GM21717 (cell line): ENCODE measurements around the gene PRKCA.
"Not testable (repeated sequence)": the region's sequence is repeated elsewhere in the genome, so short reads cannot be mapped to it uniquely, and the experiment has no call there.

Experiments used
- ATAC-seq: cut with Tn5 transposase; IDR thresholded peaks from one replicate; pipeline ENCODE4 v1.9.1; 2021; ENCODE audit warnings: mild to moderate bottlenecking, moderate library complexity; ENCODE audit not compliant: unreplicated experiment

The PRKCA gene

DNA sequence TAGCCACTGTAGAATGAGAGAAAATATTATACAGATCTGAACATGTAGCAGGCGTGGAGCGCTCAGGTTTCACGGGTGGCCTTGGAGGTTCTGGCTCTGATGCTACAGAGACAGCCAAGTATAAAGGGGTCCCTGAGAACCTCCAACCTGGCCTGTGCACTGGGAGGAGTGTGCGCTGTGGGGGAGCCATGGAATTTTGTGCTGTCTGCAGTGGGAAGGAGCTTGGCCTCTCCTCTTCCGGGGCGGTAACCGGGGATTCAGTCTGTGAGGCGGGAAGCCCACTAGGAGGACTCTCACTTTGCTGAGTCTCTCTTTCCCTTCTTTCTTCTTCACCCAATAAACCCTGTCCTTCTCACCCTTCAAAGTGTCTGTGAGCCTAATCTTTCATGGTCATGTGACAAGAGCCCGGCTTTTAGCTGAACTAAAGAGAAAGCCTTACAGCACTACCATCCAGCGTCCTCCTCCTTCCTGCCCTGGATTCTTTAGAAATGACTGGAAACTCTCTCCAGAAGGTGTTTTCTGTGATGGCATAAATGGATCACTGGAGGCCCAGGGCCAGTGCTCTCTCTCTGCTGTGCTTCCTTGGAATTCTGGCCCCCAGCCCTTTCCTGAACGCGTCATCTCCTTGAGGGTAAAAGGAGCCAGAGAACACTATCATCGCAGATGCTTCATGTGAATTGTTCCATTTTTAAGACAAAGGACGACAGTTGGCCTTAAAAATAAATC is 300.4 kb downstream of the PRKCA start:
- ATAC-seq = no peak

DNA sequence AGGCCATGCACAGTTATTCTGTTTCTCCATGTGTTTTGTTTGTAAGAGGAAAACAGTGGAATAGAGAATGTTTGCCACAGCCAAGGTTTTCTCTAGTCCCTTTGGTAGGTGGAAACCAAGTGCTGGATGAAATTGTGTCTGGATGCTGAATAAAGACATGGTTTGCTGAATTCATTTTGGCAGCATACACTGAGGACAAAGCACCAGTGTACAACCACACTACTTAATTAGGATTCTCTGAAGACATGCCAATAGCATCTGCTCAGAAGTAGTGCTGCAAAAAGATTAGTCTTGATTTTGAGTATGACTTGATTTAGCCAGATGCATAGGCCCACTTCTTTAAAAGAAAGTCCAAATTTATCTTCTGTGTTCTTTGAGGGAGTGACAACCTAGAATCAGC is 302.0 kb downstream of the PRKCA start:
- ATAC-seq = no peak

DNA sequence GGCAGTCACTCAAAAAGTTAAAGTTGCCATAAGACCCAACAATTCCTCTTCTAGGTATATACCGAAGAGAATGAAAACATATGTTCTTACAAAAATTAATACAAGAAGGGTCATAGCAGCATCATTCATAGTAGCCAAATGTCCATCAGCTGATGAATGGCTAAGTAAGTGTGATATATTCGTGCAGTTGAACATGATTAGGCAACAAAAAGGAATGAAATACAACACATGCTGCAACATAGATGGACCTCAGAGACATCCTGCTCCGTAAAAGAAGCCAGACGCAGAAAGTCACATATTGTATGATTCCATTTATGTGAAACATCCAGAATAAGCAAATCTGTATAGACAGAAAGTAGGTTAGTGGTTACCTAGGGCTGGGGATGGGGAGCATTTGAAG is 303.1 kb downstream of the PRKCA start:
- ATAC-seq = no peak

DNA sequence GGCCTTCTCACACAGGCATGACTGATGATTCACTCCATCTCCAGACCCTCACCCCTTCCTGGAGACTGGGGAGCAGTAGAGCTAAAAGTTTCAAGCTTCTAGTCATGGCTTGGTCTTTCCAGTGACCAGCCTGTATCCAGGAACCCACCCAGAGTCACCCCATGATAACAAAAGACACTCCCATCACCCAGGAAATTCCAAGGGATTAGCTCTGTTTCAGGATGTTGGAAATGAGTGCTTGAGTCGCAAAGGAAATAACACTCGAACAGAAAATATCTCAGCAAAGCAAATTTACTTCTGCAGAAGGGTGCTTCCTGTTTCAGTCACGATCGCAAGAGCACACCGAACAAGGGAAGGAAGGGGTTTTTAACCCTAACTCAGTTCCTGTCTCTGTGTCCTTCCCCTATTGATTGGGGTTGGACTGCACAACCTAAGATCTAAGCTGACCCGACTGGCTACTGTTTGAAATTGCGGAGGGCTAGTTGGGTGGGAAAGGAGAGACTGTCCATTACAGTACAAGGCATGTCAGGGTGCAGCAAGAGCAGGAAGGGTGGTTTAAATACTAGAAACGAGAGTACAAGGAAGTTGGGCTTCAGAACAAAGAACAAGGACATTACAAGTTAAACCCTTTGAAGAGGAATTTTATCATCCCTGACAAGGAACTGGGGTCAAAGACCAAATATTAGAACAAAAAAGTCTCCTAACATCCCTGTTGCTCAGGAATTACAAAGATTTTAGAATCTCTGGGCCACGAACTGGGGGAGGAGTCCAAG is 308.1 kb downstream of the PRKCA start:
- ATAC-seq = no peak

DNA sequence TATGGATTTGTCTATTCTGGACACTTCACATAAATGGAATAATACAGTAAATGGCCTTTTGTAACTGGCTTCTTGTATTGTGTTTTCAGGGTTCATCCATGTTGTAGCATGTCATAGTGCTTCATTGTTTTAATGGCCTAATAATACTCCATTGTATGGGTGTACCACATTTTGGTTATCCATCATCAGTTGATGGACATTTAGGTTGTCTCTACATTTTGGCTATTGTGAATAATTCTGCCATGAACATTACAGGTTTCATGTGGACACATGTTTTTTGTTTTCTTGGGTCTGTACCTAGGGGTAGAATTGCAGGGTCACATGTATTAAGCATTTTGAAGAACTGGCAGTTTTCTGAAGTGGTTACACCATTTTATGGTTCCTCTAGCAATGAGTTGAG is 309.0 kb downstream of the PRKCA start:
- no peak for ATAC-seq

DNA sequence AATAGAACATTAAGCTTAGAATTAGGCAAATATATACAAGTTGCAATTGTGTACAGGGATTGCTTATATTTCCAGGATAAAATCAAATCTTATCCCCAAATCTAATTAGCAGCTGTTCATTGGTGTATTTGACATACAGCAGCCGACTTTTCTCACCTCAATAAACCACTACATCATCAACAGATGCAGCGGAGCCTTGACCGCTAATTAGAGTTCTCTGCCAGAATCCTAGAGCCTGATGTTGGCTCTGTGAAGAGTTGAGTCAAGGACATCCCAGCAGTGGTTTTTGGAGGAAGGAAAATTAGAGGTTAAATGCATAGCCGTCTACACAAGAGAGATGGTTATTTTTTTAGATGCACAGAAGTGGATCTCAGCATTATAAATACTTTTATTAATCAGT is 310.6 kb downstream of the PRKCA start:
- ATAC-seq = no peak

DNA sequence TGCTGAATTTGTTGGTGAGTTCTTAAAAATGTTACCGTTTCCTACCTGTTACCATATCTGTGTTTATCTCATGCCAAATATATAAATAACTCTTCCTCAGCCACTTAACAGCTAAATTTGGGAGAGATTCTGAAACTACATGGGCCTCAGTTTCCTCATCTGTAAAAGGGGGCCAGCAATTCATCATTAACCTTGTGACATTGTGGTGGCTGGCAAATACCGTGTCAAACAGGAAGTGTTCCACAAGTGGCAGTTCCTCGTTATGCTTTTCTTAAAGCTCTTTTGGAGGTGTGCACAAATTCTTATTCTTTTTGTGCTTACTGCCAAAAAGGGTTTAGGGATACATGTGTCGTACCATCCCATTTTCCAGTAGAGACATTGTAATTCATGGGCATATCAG is 312.1 kb downstream of the PRKCA start:
- no peak for ATAC-seq

DNA sequence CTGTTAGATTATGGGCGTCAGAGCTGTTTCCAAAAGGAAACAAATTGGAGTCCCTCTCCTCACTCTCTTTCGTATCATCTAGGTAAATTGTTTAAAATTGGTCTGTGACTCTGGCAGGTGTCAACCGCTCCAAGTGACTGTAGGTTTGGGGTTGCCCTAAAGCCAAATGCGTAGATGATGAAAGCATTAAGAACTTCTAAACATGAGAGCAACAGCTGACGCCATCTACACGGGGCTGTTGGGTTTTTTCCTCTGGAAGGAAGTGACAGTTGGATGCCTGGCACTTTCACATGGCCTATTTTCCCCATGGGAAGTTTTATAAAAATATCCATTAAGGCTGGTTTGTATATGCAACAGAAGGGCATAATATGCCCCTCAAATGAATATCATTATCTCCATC is 316.8 kb downstream of the PRKCA start:
- ATAC-seq = no peak

DNA sequence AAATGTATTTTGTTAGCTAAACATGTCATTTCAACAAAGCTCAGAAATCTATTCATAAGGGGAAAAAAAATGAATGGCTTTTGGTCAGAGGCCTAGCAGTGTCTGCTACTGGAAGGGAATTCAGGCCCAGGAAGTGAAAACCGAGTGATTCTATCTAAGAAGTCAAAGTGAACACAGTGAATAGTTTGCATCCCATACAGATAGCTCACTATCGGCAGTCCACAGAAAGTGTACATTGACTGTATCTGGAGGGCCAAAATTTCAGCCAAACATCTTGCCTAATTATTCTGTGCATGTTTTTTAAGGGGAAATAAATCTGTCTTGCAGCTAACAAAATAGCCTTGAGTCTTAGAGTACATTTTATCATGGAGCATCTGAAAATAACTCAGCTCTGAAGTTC is 318.1 kb downstream of the PRKCA start:
- ATAC-seq = no peak

DNA sequence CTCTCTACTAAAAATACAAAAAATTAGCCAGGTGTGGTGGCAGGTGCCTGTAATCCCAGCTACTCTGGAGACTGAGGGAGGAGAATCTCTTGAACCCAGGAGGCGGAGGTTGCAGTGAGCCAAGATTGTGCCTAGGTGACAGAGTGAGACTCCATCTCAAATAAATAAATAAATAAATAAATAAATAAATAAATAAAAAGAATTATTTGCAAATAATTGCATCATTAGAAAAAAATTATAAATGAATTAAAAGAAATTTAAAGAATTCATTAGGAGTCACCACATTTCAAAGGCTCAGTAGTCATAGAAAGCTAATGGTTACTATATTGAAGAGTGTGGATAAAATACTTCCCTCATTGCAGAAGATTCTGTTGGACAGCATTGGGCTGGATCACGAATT is 322.2 kb downstream of the PRKCA start:
- not testable (repeated sequence) for ATAC-seq

DNA sequence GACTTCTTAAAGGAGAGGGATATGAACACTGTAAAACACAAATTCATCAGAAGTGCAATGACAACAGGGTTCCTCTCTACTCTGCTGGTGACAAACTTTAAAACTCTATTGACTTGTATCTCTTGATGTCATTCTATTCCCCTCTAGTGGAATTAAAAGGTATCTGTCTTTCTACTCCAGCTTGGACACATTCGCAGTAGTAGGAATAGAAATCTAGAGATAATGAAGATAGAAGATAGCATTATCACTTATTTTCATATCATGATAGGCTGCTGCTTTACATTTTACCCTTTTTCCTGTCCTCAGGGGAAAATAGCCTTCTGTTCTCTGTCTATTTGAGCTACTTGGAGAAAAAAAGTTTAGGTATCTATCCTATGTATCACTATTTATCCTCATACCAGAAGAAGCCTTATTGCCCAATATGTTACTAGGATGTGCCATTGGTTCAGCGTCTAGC is 322.9 kb downstream of the PRKCA start:
- no peak for ATAC-seq

DNA sequence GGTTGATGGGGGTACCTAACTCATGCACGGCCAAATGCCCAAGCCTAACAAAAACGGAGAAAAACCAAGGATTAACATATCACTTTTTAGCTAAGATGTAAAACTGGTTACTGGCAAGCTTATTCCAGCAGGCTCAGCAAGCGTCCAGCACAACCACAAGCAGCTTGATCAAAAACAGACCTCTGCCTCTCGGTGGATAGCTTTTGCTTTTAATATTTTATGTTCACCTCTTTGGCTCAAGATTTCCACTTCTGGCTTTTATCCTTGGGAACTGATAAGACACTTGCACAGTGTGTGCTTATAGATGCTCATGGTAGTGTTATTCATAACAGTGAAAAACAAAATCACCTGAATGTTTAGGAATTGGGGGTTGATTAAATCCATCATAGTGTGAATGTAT is 325.6 kb downstream of the PRKCA start:
- no peak for ATAC-seq

DNA sequence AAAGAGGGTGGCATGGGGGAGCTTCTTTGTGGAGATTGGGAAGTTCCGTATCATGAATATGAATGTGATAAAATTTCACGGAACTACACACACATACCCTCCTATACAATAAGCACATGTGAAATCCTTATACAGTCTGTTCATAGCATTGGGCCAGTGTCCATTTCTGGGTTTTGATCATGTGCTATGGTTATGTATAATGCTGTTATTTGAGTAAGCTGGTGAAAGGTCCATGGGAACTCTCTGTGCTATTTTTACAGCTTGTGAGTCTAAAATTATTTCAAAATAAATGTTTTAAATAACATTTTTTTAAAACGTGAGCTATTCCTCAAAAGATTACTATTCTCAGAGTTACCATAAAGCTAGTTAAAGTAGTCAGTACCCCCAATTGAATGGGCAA is 327.3 kb downstream of the PRKCA start:
- ATAC-seq = no peak

DNA sequence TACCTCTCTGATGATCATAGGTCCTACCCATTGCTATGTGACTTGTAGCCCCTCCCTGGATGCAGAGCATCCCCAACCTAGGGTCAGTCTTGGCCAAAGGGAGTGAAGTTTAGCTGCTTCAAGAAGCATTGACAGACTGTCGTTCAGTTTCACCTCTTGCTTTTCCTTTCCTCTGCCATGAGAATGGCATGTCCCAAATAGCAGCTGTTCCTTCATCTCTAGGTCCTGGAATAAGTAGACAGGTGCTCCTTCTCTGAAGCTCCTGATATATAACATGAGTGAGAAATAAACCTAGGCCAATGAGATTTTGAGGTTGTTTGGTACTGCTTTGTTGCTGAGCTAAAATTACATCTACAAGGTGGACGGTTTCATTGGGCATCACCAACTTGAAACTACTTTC is 328.0 kb downstream of the PRKCA start:
- ATAC-seq = no peak

DNA sequence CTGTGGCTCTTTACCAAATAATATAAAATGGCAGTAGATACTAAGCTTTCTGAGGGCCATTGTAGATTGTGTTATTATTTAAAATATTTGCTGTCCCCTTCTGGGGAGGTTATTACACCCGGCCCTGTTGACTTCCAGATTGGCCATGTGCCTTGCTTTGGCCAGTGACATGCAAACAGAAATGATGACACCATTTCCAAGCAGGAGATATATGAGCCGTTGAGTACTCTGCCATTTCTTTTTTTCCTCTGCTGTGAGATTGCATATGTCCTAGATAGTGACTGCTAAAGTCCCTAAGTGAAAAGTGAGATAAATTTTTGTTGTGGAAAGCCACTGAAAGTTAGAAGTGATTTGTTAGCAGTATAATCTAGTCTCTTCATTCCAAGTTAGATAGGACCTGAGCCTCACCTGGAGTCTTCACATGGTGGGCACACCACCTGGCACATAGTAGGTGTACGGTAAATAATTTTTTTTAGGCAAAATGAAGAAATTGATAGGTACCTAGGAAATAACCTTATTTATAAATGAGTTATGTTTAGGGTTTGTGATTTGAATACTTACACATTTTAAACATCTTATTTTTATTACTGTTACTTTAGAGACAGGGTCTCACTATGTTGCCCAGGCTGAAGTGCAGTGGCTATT is 328.5 kb downstream of the PRKCA start:
- no peak for ATAC-seq

DNA sequence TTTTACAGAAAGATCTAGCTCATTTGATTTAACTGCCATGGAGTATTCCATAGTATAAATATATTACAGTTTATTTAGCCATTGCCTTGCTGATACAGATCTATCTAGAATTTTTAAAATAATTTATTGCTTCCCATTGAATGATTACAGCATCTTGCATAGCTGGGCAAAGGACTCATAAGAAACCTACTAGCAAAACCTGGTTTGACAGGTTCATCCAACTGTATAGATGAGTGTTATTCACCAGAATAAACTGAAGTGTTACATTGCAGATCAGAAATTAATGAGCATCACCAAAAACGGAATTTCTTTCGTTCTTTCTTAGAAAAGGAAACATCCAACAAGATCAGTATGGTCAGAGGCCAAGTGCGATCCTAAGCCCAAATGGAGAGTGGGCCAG is 330.3 kb downstream of the PRKCA start:
- no peak for ATAC-seq

DNA sequence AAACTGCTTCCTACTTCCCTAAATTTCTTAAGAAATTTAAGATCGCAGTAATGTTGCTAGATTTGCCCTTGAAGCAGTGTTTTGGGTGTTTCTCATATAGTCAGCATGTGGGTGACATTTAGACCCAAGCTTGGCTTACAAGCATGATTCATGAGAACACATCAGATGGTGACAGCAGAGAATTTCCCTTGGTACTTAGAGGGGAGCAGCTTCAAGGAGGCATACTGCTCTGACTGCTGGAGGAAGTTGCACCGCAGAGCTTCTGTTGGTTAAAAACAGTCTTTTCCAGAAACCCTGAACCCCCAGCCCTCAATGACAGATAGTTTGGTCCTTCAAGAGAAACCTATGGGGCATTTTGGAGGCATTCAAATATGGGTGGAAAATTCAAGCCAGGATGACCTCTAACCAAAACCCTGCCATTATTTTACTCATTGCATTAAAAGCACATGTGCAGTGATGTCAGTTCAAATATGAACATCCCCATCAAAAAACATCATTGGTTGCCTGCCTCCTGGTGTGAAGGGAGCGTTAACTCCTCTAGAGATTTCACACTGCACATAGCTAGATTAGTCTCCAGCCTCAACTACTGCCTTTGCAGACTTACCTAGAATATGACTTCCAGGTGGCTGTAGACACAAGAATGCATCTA is 331.0 kb downstream of the PRKCA start:
- no peak for ATAC-seq

DNA sequence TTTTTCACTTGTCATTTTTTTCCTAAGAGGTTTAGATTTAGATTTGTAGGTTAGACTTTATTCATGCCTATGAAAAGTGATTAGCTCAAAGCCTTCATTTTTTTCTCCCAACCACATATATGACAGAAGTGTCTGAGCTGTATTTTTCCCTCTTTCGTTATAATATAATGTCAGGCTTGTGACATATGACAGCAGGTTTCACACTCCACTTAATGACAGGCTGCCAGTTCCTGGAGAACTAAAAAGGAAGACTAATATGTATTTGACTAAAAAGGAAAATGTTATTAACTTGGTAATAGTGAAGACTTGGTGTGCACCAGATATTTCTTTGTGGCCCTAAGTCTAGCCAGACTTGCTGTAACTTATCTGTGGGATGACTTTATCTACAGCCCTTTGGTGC is 331.8 kb downstream of the PRKCA start:
- ATAC-seq = no peak

DNA sequence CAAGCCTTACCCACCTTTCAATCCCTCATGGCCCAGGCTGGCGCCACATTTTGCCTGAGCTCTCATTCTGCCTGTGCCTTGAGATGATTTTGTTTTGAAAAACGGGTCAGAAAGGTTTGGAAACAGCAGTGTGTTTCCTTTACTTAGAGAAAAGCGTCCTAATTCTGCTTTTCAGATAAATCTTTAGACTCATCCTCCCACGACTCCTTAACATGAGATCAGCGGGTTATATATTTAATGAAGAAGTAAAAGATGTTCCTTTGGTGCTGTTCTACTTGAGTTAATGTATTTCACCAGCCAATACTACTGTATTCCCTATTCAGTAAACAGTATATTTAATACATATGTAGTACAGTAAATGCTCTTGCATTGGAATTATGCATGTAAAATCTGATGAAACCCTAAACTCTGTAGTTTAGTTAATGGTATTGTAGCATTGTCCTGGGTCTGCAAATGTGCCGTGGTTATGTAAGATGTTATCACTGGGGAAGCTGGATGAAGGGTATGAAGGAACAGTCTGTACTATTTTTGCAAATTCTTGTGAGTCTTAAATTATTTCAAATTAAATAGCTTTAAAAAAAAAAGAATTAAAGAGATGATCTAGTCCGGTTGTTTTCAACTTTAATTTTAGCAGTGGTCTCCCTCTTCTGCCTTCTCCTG is 333.1 kb downstream of the PRKCA start:
- no peak for ATAC-seq

DNA sequence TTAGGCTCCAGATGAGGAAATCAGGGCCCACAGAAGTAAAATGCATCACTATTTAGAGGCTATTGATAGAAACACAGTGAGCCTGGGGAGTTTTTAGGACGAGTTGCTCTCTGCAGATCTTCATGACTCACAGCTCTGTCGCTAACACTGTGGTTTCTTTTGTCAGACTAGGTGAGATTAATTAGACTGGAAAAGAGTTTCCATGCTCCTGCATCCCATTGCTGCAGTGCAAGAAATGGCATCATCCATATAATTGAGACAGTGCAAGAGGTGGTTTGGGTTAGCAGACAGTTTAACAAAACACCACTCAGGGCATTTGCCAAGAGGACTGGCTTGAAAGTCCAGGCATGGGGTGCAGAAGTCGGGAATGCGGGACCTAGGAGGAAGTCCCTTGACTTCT is 333.7 kb downstream of the PRKCA start:
- no peak for ATAC-seq

DNA sequence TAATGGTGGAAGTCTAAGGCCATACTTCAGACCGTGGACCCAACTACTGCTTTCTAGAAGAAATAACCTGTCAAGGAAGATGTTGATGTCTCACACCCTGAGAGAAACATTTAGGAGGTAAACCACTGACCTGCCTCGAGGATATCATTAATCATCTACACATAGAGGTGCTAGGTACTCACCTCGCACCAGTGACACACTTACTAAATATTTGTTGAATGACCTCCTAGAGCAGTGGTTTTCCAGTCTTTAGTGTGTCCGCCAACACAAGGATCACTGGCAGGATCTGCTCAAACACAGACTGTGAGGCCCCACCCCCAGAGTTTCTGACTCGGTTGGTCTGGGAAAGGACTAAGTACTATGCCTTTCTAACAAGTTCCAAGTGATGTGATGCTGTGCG is 335.1 kb downstream of the PRKCA start:
- no peak for ATAC-seq
